ENCODE results near the gene PHACTR3. TPM values are rescaled to one million over a fixed set of nuclear protein-coding genes. Genes with fewer than 3 reads are reported as not detected.

Gene PHACTR3
- total RNA-seq, 1 experiment from 2014 or later: not detected

GRCh38 chr20:59578436-59579403 lies 25.6 kb upstream of the PHACTR3 start:
- H3K79me2 ChIP-seq (ENCODE audit: insufficient read depth, low read length): no peaks in the 10 kb centered on the region
- no peaks in the 10 kb centered on the region for H3K4me1 ChIP-seq (ENCODE audit: insufficient read depth, low read length)
- H3K23me2 ChIP-seq (ENCODE audit: insufficient read length, low read depth, low read length, poor library complexity, severe bottlenecking): no peaks in the 10 kb centered on the region
- no peak for TF ChIP-seq CTCF (conservative IDR thresholded peaks at IDR 0.05)
- no peak overlapping the region for H3K9ac ChIP-seq (ENCODE audit: extremely low read depth, insufficient read length, low read length)
- no peaks in the 10 kb centered on the region; a peak in 1 of 7 replicates for H3K36me3 Mint-ChIP-seq (ENCODE audit: insufficient read depth in 1 of 3, low read depth in 3 of 3)
- no peak overlapping the region for H2AK5ac ChIP-seq (ENCODE audit: insufficient read length, low read length)
- H4K8ac ChIP-seq (replicated peaks; ENCODE audit: insufficient read length, low read depth, low read length): no peak overlapping the region
- no peak for DNase-seq
- no peaks in the 10 kb centered on the region for H3K9me3 ChIP-seq (ENCODE audit: control insufficient read depth, low read depth, low read length)
- no peak overlapping the region for H3K23ac ChIP-seq (ENCODE audit: insufficient read length, low read depth, low read length)
- H2BK5ac ChIP-seq (ENCODE audit: insufficient read length, low read length): no peak overlapping the region
- no peak overlapping the region for H2BK20ac ChIP-seq (ENCODE audit: low read depth, low read length, poor library complexity, severe bottlenecking)
- H3K27ac ChIP-seq (ENCODE audit: insufficient read length, low read depth, low read length): no peak overlapping the region
- peaks cover 86% of the 10 kb centered on the region for H3K27me3 Mint-ChIP-seq (ENCODE audit: low read depth)
- no peak overlapping the region for H2AFZ ChIP-seq (ENCODE audit: low read length)
- peak overlapping the region in 1 of 2 experiments; percentile 14; a peak in 1 of 5 replicates for H3K4me3 Mint-ChIP-seq
- H3K27ac Mint-ChIP-seq: no peak overlapping the region
- no peaks in the 10 kb centered on the region for H3K79me1 ChIP-seq (ENCODE audit: insufficient read depth, low read depth, low read length, poor library complexity, severe bottlenecking)
- H3K56ac ChIP-seq (ENCODE audit: insufficient read length, low read depth, low read length): no peak overlapping the region
- H2BK120ac ChIP-seq (ENCODE audit: low read depth, low read length, poor library complexity, severe bottlenecking): no peak overlapping the region
- no peak overlapping the region for H3T11ph ChIP-seq (ENCODE audit: low read length)
- H3K14ac ChIP-seq (ENCODE audit: insufficient read depth, low read length): no peak overlapping the region
- H3K27me3 ChIP-seq (ENCODE audit: insufficient read depth, low read length): peaks cover 18% of the 10 kb centered on the region; the same call in 1 of the 2 replicates
- peaks cover 0 to 32% of the 10 kb centered on the region in 2 experiments; a peak in 3 of 5 replicates for H3K9me3 Mint-ChIP-seq
- no peak overlapping the region for H3K18ac ChIP-seq (ENCODE audit: insufficient read length, low read depth, low read length)
- H4K5ac ChIP-seq (ENCODE audit: insufficient read length, low read depth, low read length): no peak overlapping the region
- H2BK15ac ChIP-seq (ENCODE audit: low read depth, low read length): no peak overlapping the region
- no peak overlapping the region for H4K91ac ChIP-seq (ENCODE audit: insufficient read length, low read depth, low read length)
- no peaks in the 10 kb centered on the region for H4K20me1 ChIP-seq (ENCODE audit: control insufficient read depth, insufficient read depth, insufficient read length)
- no CpG with 5 or more reads among the region's 18 CpGs for WGBS (ENCODE audit: extremely low coverage, insufficient read length, low lambda C conversion rate)
- no peak overlapping the region for H3K4ac ChIP-seq (ENCODE audit: low read depth, low read length)
- H3K4me1 Mint-ChIP-seq: peaks cover 0 to 3% of the 10 kb centered on the region in 2 experiments; a peak in 1 of 4 replicates
- H3K4me2 ChIP-seq (ENCODE audit: insufficient read depth, insufficient read length, low read length): no peak overlapping the region
- no peak overlapping the region for H2BK12ac ChIP-seq (ENCODE audit: insufficient read length, low read depth, low read length)

Data from H9 (cell line).